Measurements from ENCODE around the gene PHTF2.

DNA sequence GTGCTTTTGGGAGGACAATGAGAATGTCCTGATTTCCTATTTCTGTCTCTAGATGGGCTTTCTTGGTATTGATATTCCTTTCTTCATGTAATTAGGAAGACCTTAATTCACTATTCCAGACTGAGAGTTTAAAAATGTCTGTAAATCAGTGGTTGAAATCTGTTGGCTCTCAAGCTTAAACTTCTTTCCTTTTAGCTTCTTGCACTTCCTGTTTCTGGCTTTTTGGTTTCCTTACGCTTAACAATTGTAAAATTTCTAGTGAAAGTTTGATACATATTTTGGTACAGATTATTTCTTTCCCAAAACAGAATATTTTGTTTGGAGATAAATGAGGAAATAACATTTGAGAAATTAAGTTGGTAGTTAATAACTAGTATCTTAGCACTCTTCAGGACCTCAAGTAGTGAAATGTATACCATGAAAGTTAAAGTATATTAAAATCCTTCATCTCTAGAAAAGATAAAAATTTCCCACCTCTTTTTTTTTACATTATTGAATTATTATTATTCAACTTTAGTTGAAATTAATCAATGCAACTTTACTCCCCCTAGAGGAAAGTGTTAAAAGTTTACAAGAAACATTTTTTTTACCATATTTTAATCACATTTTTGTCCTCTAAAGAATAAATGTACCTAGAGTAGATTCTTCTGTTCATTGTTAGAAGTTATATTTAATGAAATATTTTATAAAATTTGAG is 137.2 kb downstream of the PHTF2 start:
- TF ChIP-seq POLR2A (IDR thresholded peaks at IDR 0.05) (no peak), POLR2AphosphoS5 (IDR thresholded peaks at IDR 0.05) (no peak)
- TF ChIP-seq, protein P1, sequence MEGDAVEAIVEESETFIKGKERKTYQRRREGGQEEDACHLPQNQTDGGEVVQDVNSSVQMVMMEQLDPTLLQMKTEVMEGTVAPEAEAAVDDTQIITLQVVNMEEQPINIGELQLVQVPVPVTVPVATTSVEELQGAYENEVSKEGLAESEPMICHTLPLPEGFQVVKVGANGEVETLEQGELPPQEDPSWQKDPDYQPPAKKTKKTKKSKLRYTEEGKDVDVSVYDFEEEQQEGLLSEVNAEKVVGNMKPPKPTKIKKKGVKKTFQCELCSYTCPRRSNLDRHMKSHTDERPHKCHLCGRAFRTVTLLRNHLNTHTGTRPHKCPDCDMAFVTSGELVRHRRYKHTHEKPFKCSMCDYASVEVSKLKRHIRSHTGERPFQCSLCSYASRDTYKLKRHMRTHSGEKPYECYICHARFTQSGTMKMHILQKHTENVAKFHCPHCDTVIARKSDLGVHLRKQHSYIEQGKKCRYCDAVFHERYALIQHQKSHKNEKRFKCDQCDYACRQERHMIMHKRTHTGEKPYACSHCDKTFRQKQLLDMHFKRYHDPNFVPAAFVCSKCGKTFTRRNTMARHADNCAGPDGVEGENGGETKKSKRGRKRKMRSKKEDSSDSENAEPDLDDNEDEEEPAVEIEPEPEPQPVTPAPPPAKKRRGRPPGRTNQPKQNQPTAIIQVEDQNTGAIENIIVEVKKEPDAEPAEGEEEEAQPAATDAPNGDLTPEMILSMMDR (IDR thresholded peaks at IDR 0.05), result peak; percentile 22 to 34 (median 25)

All from transverse colon (tissue), 4 donors.